HepG2 (cell line): Measurements from ENCODE around the gene TNKS1BP1. TPM values are rescaled to one million over a fixed set of nuclear protein-coding genes. Genes with fewer than 3 reads are reported as not detected.

ENCODE experiments used
- AHR ChIP-seq: IDR thresholded peaks from 2 replicates; pipeline ENCODE4 v1.6.1; 2018; ENCODE audit warnings: missing genetic modification reagents, missing compliant biosample characterization
- DMTF1 ChIP-seq: sonication (generic); formaldehyde crosslinking; IDR thresholded peaks from 2 replicates; pipeline ENCODE4 v1.4.0; 2020; ENCODE audit warnings: mild to moderate bottlenecking, missing genetic modification reagents
- DNMT3B ChIP-seq: conservative IDR thresholded peaks from 2 replicates; pipeline ENCODE4 v1.6.1; 2016; ENCODE audit warnings: missing biosample characterization, control low read depth
- FOXC1 ChIP-seq: sonication (generic); formaldehyde crosslinking; IDR thresholded peaks from 2 replicates; pipeline ENCODE4 v1.8.0; 2022; ENCODE audit warnings: mild to moderate bottlenecking, missing genetic modification reagents, borderline replicate concordance
- HNRNPH1 ChIP-seq: fragments of 200-400 bp; formaldehyde crosslinking; optimal IDR thresholded peaks from 2 replicates; pipeline ENCODE3; 2017; ENCODE audit warnings: mild to moderate bottlenecking, low read depth, low read length
- HNRNPUL1 ChIP-seq: fragments of 200-400 bp; formaldehyde crosslinking; IDR thresholded peaks from 2 replicates; pipeline ENCODE4 v1.6.1; 2017; ENCODE audit warnings: low read depth, mild to moderate bottlenecking, low read length, moderate library complexity
- HOXD1 ChIP-seq: sonication (generic); formaldehyde crosslinking; IDR thresholded peaks from 2 replicates; pipeline ENCODE4 v1.5.0; 2020; ENCODE audit warnings: missing genetic modification reagents
- KDM5A ChIP-seq: fragments of 200-600 bp; sonication (generic); IDR thresholded peaks from 2 replicates; pipeline ENCODE4 v1.7.0; 2018; ENCODE audit warnings: antibody characterized with exemption, mild to moderate bottlenecking, low read length, borderline replicate concordance
- MLLT10 ChIP-seq: sonication (generic); formaldehyde crosslinking; IDR thresholded peaks from 2 replicates; pipeline ENCODE4 v1.4.0; 2020; ENCODE audit warnings: missing genetic modification reagents
- NFE2 ChIP-seq: sonication (generic); formaldehyde crosslinking; IDR thresholded peaks from 2 replicates; pipeline ENCODE4 v1.4.0; 2020; ENCODE audit warnings: missing genetic modification reagents
- NFE2L2 ChIP-seq: fragments of 150-350 bp; IDR thresholded peaks from 2 replicates; pipeline ENCODE4 v1.6.1; 2014; ENCODE audit warnings: low read length
- PCBP2 ChIP-seq: fragments of 200-400 bp; formaldehyde crosslinking; optimal IDR thresholded peaks from 2 replicates; pipeline ENCODE3; 2018; ENCODE audit warnings: low read length, low read depth; ENCODE audit not compliant: poor library complexity, severe bottlenecking
- TBX2 ChIP-seq: sonication (generic); formaldehyde crosslinking; IDR thresholded peaks from 2 replicates; pipeline ENCODE4 v1.5.0; 2020; ENCODE audit warnings: missing genetic modification reagents, mild to moderate bottlenecking, borderline replicate concordance
- TCF7 ChIP-seq: sonication (generic); IDR thresholded peaks from 2 replicates; pipeline ENCODE4 v1.6.1; 2016; ENCODE audit warnings: antibody characterized with exemption, low read depth
- TFDP1 ChIP-seq: IDR thresholded peaks from 2 replicates; pipeline ENCODE4 v1.6.1; 2016; ENCODE audit warnings: missing compliant biosample characterization, missing genetic modification reagents, borderline replicate concordance
- ZNF142 ChIP-seq: sonication (generic); formaldehyde crosslinking; IDR thresholded peaks from 2 replicates; pipeline ENCODE4 v1.4.0; 2020; ENCODE audit warnings: missing genetic modification reagents
- ZNF263 ChIP-seq: sonication (generic); formaldehyde crosslinking; IDR thresholded peaks from 2 replicates; pipeline ENCODE4 v1.4.0; 2020; ENCODE audit warnings: missing genetic modification reagents
- ZNF30 ChIP-seq: sonication (generic); formaldehyde crosslinking; IDR thresholded peaks from 2 replicates; pipeline ENCODE4 v1.5.0; 2020; ENCODE audit warnings: mild to moderate bottlenecking, missing genetic modification reagents
- ZNF430 ChIP-seq: sonication (generic); formaldehyde crosslinking; IDR thresholded peaks from 2 replicates; pipeline ENCODE4 v1.9.0; 2021; ENCODE audit warnings: mild to moderate bottlenecking, missing genetic modification reagents
- ZNF766 ChIP-seq: sonication (generic); formaldehyde crosslinking; IDR thresholded peaks from 2 replicates; pipeline ENCODE4 v1.5.0; 2020; ENCODE audit warnings: missing genetic modification reagents, borderline replicate concordance
- ZNF768 ChIP-seq: sonication (generic); formaldehyde crosslinking; IDR thresholded peaks from 2 replicates; pipeline ENCODE4 v1.4.0; 2020; ENCODE audit warnings: missing genetic modification reagents
- ZNF788 ChIP-seq: sonication (generic); formaldehyde crosslinking; IDR thresholded peaks from 2 replicates; pipeline ENCODE4 v1.5.0; 2020; ENCODE audit warnings: mild to moderate bottlenecking, missing genetic modification reagents, borderline replicate concordance
- polyA plus RNA-seq, 8 experiments: library from polyadenylated mRNA; depleted of rRNA in 3 of 8; stranded (reverse) in 7 of 8; unstranded in 1 of 8; fragments of >200 nt; fragmentation: Illumina TruSeq in 4 of 8; extraction: Trizol in 4 of 8; gene quantifications; 2 replicates each; pipeline versions ENCODE4 v1.2.1 to v1.2.3, GENCODE V29; 2011 to 2016; ENCODE audit warnings: low read depth in 4 of 8, missing spikeins in 1 of 8, mixed read lengths in 1 of 8; ENCODE audit not compliant: insufficient read depth in 1 of 8
- total RNA-seq, 5 experiments: library from RNA; depleted of rRNA; stranded (reverse); fragments of >200 nt; fragmentation: Illumina TruSeq; extraction: Trizol; gene quantifications; 2 replicates each; pipeline ENCODE4 v1.2.3, GENCODE V29; 2016; ENCODE audit warnings: low read depth in 1 of 5

Gene TNKS1BP1
- total and polyA plus RNA-seq, 2 of the 13 experiments (the other 11 are each of a cell fraction or from before 2014, with no cell fraction given) = 13.7 to 15.0 TPM

- TF ChIP-seq ZNF142 (no peak), MLLT10 (CRISPR knock-in tag) (no peak), TFDP1 (CRISPR knock-in tag) (no peak), ZNF768 (CRISPR knock-in tag) (no peak), ZNF263 (no peak), ZNF30 (CRISPR knock-in tag) (no peak), TBX2 (CRISPR knock-in tag) (peak; percentile 50; the same call in 1 of the 2 replicates), PCBP2 (no peak), AHR (no peak), DNMT3B (CRISPR knock-in tag) (peak; percentile 55; the same call in 1 of the 2 replicates), NFE2 (CRISPR knock-in tag) (no peak), FOXC1 (CRISPR knock-in tag) (no peak), KDM5A (no peak; the same call in 1 of the 2 replicates), ZNF788 (CRISPR knock-in tag) (peak; percentile 55), HNRNPH1 (no peak), TCF7 (no peak), HNRNPUL1 (no peak), NFE2L2 (no peak), ZNF430 (CRISPR knock-in tag) (no peak), HOXD1 (CRISPR knock-in tag) (0 out of 2 replicates have a peak, but pooled peaks have one; percentile 25), DMTF1 (CRISPR knock-in tag) (no peak), ZNF766 (CRISPR knock-in tag) (peak; percentile 55; the same call in 1 of the 2 replicates)
Observed at GRCh38 chr11:57324886-57325734, at the start of gene TNKS1BP1 (continued).
